Osteoblast (primary cell): Measurements from ENCODE around the gene SAP30BP. TPM values are rescaled to one million over a fixed set of nuclear protein-coding genes. Genes with fewer than 3 reads are reported as not detected.

Experiments
- DNase-seq: peaks from one replicate; pipeline ENCODE4 v3.0.0; 2011; ENCODE audit warnings: low spot score, mixed read lengths; ENCODE audit not compliant: insufficient read length; ENCODE audit errors: missing footprints
- H2AFZ ChIP-seq: 2 replicates; pipeline ENCODE4 v1.6.0; 2011; ENCODE audit warnings: mild to moderate bottlenecking, low read length
- H3K27ac ChIP-seq: 2 replicates; pipeline ENCODE4 v1.5.1; 2011; ENCODE audit warnings: mild to moderate bottlenecking, low read depth, low read length, moderate library complexity
- H3K27me3 ChIP-seq: 2 replicates; pipeline ENCODE4 v1.6.0; 2012; ENCODE audit warnings: mild to moderate bottlenecking, control low read depth, inconsistent platforms, low read length, moderate library complexity; ENCODE audit not compliant: insufficient read depth
- H3K36me3 ChIP-seq: 2 replicates; pipeline ENCODE4 v1.5.1; 2011; ENCODE audit warnings: mild to moderate bottlenecking, low read length, control low read depth, moderate library complexity; ENCODE audit not compliant: insufficient read depth
- H3K4me1 ChIP-seq: 2 replicates; pipeline ENCODE4 v1.5.1; 2011; ENCODE audit warnings: mild to moderate bottlenecking, low read length, control low read depth, moderate library complexity; ENCODE audit not compliant: insufficient read depth
- H3K4me2 ChIP-seq: 2 replicates; pipeline ENCODE4 v1.6.0; 2011; ENCODE audit warnings: mild to moderate bottlenecking, low read length; ENCODE audit not compliant: insufficient read depth
- H3K4me3 ChIP-seq: fragments of 200-600 bp; sonication (generic); 3 replicates; pipeline ENCODE4 v1.5.1; 2012; ENCODE audit warnings: mild to moderate bottlenecking, low read length, inconsistent platforms; ENCODE audit not compliant: insufficient read depth
- H3K79me2 ChIP-seq: 2 replicates; pipeline ENCODE4 v1.6.0; 2012; ENCODE audit warnings: mild to moderate bottlenecking, low read length, control low read depth, inconsistent platforms; ENCODE audit not compliant: insufficient read depth
- H3K9me3 ChIP-seq: 2 replicates; pipeline ENCODE4 v1.5.1; 2011; ENCODE audit warnings: low read depth, low read length, control low read depth
- H4K20me1 ChIP-seq: 2 replicates; pipeline ENCODE4 v1.6.0; 2012; ENCODE audit warnings: mild to moderate bottlenecking, low read length, control low read depth; ENCODE audit not compliant: insufficient read depth
- CTCF ChIP-seq: IDR thresholded peaks from 2 replicates; pipeline ENCODE4 v1.5.1; 2011; ENCODE audit warnings: mild to moderate bottlenecking, low read depth, low read length, moderate library complexity; ENCODE audit errors: extremely low read depth
- total RNA-seq: library from RNA; depleted of rRNA; stranded (reverse); fragments of >200 nt; gene quantifications from 2 replicates; pipeline ENCODE4 v1.2.3, GENCODE V29; 2012

The SAP30BP gene
- total RNA-seq, 1 donor, result 48.1 TPM

DNA sequence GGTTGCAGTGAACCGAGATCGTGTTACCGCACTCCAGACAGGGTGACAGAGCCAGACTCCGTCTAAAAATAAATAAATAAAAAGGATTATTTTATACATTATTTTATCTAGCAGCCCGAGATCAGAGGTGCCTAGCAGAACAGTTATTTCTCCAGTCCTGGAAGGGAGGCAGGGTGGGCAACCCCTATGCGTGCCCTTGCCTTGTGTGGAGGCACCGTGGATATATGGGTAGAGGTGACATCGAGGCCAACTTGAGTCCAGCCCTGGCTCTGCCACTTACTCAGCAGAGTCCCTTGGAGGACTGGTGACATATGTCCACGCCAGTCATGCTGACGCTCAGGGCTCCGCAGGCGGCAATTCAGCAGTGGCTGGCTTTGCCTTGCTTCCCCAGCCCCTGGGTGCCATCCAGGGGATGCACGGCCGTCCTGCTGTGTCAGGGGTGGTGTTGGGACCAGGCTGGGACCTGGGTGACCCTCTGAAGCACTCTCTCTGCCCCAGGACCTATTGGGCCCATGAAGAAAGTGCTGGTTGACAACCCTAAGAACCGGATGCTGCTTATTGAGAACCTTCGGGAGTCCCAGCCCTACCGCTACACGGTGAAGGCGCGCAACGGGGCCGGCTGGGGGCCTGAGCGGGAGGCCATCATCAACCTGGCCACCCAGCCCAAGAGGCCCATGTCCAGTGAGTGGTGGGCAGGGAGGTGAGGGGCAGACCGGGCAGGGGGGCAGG lies 84.7 kb downstream of the SAP30BP start:
- Histone ChIP-seq H3K4me3 (no peak overlapping the region), H3K4me1 (peaks cover 16% of the 10 kb centered on the region), H3K4me2 (no peak overlapping the region), H3K27me3 (no peaks in the 10 kb centered on the region), H4K20me1 (no peaks in the 10 kb centered on the region), H2AFZ (no peak overlapping the region), H3K27ac (no peak overlapping the region), H3K36me3 (no peaks in the 10 kb centered on the region), H3K79me2 (no peaks in the 10 kb centered on the region), H3K9me3 (no peaks in the 10 kb centered on the region)
- peak; percentile 82 for DNase-seq
- no peak for TF ChIP-seq CTCF

GRCh38 chr17:75752405-75752709 lies 85.2 kb downstream of the SAP30BP start:
- H2AFZ ChIP-seq, result no peak overlapping the region
- H3K9me3 ChIP-seq, result no peaks in the 10 kb centered on the region
- H3K4me3 ChIP-seq, result no peak overlapping the region
- H3K4me1 ChIP-seq, result peaks cover 16% of the 10 kb centered on the region
- no peaks in the 10 kb centered on the region for H3K36me3 ChIP-seq
- H3K27me3 ChIP-seq, result no peaks in the 10 kb centered on the region
- no peak overlapping the region for H3K4me2 ChIP-seq
- no peak for TF ChIP-seq CTCF
- H3K79me2 ChIP-seq, result no peaks in the 10 kb centered on the region
- no peaks in the 10 kb centered on the region for H4K20me1 ChIP-seq
- no peak for DNase-seq
- H3K27ac ChIP-seq, result no peak overlapping the region

GRCh38 chr17:75752802-75753513 lies 85.8 kb downstream of the SAP30BP start:
- Histone ChIP-seq H4K20me1 (no peaks in the 10 kb centered on the region), H3K4me3 (peak overlapping the region; percentile 68), H2AFZ (peak overlapping the region; percentile 73), H3K36me3 (no peaks in the 10 kb centered on the region), H3K4me2 (peak overlapping the region; percentile 72), H3K27me3 (no peaks in the 10 kb centered on the region), H3K79me2 (no peaks in the 10 kb centered on the region), H3K9me3 (no peaks in the 10 kb centered on the region), H3K27ac (no peak overlapping the region), H3K4me1 (peaks cover 13% of the 10 kb centered on the region)
- no peak for TF ChIP-seq CTCF
- peak; percentile 84 for DNase-seq
